GM21786 (cell line): ENCODE results near the gene MIER2.

Experiments used
- ATAC-seq: cut with Tn5 transposase; IDR thresholded peaks from one replicate; pipeline ENCODE4 v1.9.1; 2021; ENCODE audit not compliant: unreplicated experiment

Gene MIER2

DNA sequence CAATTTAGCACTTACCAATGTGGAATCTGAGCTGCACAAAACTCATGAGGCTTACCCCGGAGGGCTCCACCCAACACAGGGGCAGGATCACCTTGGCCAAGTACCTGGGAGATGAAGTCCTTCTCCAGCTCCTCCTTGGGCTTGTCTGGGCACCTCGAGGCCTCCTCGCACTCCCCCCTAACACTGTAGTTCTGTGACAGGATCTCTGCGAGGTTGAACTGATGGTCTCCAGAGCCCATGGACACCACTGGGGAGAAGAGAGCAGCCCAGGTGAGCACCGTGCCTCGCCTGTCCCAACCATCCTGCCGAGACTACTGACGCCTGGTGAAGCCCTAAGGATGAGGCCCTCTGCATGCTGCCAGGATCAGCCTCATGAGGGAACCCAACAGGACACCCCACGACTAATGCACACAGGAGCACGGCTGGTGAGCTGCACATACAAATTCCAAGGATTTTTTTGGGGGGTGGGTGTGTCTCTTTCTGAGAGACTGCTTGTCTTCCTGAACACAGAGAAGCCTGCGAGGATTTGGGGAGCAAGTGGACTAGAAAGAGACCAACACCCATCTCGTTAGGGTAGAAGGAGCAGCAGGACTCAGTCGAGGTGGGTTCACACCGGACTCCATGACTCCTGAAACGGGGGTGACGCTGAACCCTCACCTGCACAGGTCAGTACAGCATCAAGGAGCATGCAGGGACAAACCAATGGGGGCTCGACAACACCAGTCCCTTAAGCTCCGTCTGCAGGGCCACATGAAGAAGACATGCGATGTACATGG lies 10.1 kb downstream of the MIER2 start:
- ATAC-seq = no peak

DNA sequence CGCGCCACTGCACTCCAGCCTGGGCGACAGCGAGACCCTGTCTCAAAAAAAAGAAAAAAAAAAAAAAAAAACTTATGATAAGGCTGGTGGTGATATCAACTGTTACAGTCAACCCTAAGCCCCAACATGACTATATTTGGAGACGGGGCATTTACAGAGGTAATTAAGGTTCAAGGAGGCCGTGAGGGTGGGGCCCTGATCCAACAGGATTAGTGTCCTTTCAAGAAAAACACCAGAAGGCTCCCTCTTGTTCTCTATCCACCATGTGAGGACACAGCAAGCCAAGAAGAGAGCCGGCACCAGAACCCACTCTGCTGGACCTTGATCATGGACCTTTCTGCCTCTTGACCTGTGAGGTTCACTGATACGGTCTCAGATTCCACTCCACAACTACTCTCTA lies 14.1 kb downstream of the MIER2 start:
- no peak for ATAC-seq

DNA sequence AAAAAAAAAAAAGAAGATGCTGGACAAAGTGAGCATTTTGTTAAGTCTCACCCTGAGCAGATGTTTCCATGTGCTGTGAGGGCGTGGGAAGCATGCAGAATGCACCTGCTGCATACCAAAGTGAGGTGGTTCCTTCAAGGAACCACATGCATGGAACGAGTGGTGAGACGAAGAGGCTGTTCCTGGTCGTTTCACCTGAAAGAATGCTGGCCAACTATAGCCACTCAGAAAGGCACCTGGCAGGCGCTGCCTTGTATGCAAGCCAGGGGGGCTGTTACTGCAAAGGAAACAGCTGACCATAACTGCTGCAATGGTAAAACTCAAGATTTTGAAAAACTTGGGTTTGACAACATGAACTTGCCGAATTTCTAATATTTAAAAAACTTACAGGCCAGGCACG lies 14.7 kb downstream of the MIER2 start:
- no peak for ATAC-seq

DNA sequence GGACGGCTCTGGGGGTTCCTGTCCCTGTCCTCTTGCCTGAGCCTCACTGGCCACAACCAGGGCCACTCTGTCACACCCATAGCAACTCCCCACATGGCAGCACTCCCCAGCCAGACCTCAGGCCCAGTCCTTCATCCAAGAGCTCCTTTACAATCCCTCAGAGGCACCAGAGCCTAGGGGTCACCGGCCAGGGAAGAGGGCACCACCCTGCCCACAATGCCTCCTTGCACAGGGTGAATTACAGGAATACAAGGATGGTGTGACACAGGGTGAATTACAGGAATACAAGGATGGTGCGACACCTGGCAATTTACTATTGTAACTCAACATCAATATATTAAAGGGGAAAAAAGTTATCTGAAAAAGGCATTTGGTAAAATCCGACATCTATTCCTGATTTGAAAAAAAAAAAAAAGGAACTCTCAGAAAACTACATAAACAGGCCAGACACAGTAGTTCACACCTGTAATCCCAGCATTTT lies 16.5 kb downstream of the MIER2 start:
- no peak for ATAC-seq

DNA sequence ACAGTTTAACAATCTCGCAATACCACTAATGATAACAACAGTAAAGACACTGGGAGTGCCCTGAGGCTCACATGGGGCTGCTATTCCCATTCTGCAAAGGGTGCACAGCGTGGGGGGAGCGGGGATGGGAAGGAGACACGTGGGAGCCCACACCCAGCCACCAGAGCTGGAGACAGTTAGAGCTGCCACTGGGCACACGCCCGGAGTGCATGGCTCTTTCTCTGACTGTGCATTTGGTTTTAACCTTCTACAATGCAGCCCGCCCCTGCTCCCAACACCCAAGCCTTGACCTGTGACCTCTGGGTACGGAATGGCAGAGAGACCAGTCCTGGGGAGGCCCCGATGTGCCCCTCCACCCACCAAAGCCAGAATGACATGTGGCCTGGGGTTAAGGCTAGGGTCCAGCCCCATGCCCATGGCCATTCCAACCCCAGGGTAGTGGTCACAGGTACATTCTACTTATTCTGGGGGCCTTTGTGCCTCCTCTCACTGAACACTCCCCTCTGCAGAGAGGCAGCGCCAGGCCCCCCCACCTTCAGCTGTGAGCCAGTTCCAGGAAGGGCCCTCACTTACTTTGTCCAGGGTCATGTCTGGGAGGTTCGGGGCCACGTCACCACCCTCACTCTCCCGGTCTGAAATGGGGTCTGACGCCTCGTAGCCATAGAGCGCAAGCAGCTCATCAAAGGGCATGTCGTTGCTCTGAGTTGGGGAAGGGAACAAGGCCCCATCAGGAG lies 17.1 kb downstream of the MIER2 start:
- no peak for ATAC-seq

DNA sequence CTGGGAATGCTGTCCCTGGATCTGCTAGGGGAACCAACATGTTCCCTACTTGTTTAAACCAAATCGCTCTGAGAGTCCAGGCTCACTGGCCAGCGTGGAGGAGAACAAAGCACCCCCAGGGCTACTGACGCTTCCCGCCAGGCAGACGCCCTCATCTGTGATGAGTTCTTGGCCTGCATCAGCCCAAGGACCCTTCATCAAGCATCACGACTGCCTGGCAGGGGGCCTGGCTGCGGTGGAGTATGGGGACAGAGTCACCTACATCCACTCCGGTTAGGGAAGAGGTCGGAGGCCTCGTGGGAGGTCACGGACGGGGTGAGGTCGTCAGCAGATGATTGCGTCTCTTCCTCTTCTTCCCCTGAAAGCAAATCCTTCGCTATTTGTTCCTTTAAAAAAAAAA lies 17.7 kb downstream of the MIER2 start:
- no peak for ATAC-seq

DNA sequence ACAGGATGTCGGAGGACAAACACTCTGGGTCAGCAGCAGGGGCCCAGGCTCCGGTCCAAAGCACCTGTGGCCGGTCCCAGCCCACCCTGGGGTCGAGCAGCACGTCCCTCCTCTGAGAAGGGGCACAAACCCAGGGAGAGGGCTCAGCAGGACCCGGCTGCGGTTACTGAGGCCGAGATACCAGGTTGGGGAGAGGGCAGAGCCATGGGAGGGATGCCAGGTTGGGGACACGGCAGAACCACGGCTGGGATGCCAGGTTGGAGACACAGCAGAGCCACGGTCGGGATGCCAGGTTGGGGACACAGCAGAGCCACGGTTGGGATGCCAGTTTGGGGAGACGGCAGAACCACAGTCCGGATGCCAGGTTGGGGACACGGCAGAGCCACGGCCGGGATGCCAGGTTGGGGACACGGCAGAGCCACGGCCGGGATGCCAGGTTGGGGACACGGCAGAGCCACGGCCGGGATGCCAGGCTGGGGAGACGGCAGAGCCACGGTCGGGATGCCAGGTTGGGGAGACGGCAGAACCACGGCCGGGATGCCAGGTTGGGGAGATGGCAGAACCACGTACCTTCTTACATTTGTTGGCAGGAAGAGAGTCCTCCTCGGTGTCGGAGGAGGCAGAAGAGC lies 18.5 kb downstream of the MIER2 start:
- ATAC-seq = no peak

DNA sequence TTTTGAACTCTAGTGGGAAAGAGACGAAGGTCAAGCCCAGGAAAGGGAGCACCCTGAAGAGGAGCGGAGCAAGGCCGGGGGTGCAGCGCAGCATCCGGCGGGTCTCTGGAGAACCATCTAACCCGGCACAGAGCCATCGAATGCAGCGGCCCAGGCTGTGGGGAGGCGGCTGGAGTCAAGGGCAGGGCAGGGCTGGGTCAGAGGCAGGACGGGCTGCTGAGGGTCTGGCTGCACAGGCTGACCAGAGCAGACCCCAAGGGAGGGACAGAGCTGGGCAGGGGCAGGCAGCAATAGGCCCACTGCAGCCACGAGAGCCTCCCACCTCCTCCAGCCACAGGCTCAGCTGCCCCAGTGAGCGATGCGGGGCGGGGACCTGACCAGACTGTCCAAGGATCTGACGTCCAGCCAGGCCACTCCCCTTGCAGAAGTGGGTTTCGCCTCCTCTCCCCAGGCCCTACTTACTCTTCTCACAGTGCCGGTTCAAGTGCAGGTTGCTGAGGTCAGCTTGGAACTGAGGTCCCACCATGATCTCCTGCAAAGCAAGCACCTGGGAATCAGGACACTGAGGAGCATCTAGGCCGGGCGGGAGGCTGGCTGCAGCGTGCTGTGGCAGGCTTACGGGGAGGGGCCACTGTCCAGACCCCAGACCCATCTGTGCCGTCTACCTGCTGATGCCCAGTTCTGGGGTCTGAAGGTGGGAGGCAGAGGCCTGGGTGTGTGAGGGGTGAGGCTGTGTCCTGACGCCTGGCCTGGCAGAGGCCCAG lies 19.2 kb downstream of the MIER2 start:
- no peak for ATAC-seq

DNA sequence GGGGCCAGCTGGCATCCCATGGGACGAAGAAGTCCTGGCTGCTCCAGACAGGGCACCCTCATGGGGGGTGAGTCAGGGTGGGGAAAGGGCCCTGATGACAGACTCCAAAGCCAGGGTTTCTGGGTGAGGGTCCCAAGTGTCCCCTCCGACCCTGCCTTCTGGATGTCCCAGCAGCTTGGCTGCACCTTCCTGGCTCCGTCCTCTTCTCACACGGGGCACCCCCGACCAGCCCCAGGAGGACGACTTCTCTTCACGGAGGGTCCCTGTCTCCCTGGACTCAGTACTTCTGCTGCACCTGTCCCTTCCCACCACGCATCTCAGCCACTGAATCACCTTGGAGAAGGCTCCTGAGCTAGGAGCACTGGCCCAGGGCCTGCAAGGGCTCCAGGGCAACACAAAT lies 19.9 kb downstream of the MIER2 start:
- ATAC-seq = no peak

DNA sequence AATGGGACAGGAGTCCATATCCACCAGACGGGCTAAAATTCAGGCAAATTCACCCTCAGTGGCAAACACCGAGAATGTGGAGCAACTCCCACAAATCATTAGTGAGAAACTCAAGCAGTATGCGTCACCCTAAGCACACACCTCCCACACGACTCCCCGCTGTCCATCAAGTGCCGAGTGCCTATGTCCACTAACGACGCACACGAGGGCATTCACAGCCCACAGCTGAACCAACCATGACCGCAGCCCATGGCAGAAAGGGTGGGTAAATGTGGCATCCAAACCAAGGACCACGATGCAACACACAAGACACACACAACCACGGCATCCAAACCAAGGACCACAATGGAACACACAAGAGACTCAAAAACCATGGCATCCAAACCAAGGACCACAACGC lies 22.0 kb downstream of the MIER2 start:
- ATAC-seq = no peak

DNA sequence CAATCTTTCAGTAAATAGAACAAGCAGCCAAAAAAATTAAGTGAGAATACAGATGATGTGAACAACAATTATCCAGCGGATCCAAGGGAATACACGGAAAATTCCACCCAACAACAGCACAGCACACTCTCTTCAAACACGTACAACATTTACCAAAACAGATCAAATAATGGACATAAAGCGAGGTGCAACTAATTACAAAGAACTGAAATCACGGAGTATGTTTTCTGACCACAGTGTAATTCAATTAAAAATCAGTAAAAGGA lies 26.2 kb downstream of the MIER2 start:
- ATAC-seq = no peak

DNA sequence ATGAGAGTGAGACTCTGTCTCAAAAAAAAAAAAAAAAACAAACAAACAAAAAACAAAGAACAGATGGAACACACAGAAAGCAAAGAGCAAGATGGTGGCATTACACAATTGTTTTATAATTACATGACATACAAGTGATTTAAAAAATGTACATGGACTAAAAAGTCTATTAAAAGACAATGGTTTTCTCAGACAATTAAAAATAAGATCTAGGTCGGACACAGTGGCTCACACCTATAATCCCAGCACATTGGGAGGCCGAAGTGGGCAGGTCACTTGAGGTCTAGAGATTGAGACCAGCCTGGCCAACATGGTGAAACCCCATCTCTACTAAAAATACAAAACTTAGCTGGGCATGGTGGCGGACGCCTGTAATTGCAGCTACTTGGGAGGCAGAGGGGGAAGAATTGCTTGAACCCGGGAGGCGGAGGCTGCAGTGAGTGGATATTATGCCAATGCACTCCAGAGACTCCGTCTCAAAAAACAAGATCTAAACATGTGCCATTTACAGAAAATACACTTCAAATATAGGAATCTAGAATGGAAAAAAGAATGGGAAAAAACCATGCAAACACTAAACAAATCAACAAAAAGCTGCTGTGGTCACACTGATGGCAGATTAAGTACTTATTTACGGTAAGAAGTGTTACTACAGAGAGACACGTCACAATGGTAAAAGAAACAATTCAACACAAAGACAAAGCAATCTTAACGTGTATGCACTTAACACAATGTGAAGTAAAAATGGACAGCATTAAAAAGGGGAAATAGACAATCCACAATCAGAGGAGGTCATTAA lies 26.7 kb downstream of the MIER2 start:
- no peak for ATAC-seq

DNA sequence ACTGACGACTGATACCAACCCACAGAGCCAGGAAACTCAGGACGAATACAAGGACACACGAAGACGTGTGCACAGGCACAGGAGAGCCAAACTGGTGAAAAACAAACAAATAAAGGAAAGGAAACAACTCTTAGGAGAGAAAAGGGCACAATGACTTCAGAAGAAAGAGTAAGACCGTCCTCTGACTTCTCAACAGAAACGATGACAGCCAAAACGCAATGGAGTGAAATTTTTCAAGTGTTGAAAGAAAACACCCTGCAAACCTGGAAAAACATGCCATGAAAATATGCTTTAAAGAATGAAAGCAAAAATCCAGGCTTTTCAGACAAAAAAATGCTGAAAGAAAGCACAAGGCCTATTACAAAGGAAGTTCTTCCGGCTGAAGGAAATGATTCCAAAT lies 28.8 kb downstream of the MIER2 start:
- ATAC-seq = no peak

DNA sequence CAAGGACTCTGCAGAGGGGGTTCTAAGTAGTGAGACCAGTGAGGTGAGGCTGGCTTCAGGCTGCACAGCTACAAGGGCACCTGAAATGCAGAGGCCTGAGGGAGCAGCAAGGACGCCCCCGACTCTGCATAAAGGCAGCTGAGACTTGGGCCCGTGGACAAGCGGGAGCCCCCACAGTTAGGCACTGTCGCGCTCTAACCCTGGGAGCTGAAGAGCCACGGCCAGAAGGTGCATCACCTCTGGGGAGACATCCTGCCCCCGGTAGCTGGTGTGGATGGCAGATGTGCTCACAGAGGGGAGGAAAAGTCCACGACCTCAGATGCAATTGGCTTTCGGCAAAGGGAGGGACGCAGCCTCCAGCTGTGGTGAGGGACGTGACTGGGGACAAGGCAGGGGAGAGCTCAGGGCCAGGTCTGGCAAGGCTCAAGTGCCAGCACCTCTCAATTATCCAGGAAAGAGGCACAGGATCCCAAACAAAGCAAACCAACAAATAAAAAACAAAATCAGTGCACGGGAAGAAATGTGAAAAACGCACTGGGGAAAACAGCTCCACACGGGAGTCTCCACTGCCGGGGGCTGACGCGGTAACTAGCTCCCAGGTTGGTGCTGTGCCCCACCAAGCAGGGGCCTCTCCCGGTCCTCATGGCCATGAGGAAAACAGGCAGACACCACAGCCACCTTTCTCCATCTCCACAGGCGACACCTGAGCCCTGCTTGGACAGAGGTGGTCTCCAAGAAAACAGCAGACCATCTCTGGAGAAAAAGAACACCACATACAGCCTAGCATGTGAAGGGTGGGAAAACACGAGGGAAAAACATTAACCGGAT lies 30.4 kb downstream of the MIER2 start:
- ATAC-seq = no peak

DNA sequence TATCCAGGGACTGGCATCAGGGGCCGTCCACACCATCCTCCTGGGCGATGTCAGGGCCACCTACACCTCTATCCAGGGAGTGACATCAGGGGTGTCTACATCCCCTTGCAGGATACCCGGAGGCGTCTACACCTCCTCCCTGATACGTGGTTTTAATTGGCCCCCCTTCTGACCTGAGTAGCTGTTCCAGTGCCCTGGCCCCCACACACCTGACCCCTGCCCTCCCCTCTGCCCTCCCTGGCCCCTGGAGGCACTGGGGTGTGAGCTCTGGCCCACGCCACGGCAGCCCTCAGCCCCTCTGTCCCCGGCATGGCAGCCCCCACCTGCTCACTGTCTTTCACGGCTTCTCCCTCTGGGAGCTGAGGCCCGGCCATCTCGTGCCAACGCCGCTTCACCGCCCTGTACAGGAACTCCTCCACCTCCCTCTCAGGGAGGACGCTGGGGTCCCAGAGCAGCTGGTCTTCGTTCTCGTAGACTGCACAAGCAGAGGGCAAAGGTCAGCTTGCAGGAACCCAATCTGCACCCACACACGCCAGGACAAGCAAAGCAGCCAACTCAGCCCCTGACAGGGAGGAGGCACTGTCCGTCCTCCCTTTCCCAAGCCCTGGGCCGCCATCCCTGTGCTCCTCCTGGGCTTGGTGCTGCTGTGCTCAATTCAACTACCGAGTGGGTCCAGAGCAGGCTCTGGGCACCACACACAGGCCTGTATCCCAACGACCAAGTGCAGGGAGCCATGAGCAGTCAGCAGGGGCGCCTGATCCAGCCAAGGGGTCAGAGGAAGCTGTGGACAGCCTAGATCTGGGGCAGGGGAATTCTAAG lies 31.2 kb downstream of the MIER2 start:
- ATAC-seq = no peak

DNA sequence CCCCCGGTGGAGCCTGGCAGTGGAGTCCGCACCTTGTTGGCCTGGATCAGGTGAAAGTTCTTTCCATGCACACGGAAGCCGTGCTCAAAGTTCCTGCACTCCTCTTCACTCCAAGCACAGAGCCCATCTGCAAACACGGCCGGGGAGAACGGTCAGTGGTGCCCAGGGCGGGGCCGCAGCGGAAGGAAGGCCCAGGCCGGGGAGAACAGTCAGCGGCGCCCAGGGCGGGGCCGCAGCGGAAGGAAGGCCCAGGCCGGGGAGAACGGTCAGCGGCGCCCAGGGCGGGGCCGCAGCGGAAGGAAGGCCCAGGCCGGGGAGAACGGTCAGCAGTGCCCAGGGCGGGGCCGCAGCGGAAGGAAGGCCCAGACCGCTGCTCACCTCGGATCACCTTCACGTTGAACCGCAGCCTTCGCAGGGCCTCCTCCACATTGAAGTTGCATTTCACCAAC lies 32.8 kb downstream of the MIER2 start:
- ATAC-seq = no peak

DNA sequence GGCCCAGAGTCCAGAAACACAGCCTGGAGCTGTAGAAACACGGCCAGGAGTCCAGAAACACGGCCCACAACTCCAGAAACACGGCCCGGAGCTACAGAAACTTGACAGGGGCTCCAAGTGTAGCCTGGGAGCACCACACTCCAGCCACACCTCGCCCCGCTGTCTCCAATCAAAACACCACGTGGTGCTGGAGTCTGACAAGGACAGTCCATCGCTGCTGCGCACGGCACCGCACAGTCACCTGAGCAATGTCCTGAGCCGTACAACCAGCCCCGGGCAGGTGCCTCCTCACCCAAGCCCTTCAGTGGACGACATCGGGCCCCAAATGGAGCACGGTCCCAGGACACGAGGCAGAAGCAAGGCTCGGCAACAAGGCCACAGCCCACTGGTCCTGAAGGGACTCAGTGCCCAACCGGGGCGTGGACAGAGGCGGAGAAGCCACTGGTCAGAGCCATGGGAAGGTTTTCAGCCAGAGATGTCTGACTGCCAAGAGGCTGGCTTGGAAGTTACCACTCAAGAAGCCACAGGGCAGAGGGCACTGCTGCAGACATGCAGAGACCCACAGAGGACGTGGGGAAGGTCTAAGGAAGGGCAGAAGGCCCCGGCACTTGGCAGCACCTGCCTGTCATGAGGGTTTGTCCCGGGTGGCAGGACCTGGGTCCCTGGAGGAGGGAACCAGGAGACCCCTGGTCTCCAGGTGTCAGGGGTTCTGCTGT lies 33.7 kb downstream of the MIER2 start:
- ATAC-seq = no peak

DNA sequence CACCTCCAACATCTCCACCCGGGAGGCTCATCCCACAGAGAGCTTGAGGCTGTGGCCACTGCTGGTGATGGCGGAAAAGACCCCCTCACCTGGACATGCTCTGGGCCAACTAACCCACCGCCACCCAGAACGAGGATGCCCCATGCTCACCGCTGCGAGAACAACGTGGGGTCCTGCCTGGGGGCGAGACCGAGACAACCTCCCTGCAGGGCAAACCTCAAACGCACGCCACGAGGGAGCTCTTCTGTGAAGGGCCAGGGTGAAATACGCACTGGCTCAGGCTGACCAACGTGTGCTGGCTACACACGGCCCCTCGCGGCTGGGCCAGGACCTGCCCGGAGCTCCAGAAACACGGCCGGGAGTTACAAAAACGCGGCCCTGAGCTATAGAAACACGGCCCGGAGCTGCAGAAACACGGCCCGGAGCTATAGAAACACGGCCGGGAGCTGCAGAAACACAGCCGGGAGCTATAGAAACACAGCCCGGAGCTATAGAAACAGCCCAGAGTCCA lies 34.4 kb downstream of the MIER2 start:
- ATAC-seq = no peak
